Stimulated activated CD4-positive, alpha-beta T cell treated with anti-CD3 and anti-CD28 coated beads, TNF-alpha, amount 100 ng/mL, for 48 hours (primary cell): ENCODE measurements around the gene C2orf76.
A peak's percentile ranks its signal among the peaks of the same experiment; 100 is the strongest.

Experiments
- DNase-seq, 3 donors: peaks; one replicate each; pipeline ENCODE4 v3.0.0-alpha.2; 2020; ENCODE audit warnings: low read depth in 3 of 3

C2orf76 gene

DNA sequence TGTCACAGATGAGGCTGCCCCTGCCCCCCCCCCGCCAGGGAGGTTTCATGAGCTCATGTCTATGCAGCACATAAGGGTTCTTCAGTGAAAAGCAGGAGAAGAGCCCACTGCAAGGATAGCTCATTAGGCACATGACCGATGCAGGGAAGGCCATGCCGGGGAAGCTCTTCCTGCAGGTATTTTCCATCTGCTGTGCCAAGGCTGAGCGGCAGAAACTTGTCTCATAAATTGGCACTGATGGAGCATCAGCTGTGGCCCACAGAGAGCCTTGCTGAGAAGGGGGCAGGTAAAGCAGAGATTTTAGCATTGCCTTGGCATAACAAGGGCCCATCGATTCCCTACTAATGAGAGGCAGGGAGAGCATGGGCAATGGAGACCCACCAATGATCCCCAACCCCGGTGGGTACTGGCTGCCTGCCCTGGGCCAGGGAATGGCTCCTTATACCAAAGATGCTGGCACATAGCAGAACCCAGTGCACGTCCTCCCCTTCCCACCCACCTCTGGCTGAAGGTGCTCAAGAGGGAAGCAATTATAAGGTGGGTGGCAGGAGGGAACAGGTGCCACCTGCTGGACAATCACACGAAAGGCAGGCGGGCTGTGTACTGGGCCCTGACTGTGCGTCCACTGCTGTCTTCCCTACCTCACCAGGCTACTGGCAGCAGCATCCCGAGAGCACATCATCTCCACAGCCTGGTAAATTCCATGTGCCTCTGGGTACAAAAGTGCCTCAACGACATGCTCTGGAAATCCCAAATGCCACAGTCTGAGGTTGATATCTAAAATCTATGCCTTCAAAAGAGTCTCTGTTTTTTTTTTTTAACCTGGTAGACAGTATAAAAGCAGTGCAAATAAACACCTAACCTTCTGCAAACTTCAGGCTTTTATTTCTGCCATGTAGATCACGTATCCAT lies 101.6 kb downstream of the C2orf76 start:
- DNase-seq = peak in 1 of 3 donors; percentile 21

DNA sequence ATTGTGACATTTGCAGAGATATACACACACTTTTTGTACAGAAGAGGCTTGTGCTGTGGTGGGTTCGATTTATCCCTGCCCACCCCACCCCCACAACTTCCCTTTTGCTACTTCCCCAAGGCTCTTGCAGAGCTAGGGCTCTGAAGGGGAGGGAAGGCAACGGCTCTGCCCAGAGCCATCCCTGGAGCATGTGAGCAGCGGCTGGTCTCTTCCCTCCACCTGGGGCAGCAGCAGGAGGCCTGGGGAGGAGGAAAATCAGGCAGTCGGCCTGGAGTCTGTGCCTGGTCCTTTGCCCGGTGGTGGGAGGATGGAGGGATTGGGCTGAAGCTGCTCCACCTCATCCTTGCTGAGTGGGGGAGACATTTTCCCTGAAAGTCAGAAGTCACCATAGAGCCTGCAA lies 103.0 kb downstream of the C2orf76 start:
- no peak for DNase-seq

DNA sequence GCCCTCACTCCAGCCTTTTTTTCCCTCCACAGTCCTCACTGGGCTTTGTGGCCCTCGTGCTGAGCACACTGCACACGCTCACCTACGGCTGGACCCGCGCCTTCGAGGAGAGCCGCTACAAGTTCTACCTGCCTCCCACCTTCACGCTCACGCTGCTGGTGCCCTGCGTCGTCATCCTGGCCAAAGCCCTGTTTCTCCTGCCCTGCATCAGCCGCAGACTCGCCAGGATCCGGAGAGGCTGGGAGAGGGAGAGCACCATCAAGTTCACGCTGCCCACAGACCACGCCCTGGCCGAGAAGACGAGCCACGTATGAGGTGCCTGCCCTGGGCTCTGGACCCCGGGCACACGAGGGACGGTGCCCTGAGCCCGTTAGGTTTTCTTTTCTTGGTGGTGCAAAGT lies 103.6 kb downstream of the C2orf76 start:
- DNase-seq = no peak

DNA sequence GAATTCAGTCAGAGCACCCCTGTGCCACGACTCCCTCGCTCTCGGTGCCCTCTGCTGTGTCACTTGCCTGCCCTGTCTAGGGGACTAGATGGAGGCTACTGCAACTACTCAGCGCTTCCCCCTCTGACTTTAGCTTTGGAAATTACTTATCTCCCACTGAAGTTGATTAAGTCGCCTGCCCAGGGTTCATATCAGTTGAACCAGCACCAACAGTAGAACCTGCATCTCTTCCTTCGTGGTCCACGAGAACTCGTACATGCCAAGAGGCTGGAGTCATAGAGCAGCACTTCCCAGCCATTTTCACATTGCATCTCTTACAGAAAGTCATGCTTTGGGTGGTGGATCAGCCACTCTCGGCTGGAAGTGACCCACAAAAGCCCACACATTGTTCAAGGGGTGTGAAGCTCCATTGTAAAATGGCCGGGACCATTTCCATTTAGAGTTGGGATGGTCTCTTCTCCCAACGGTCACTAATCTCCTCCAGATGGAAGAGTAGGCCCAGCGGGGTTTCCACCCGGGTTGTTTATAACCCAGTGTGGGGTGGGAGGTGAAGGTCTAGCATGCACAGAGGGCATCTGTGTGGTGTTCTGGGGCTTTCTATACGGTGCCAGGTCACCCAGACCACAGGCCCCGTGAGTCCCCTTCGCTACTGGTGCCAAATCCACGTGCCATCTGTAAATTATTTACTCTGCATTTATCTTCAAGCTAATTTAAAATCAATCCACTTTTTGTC lies 105.0 kb downstream of the C2orf76 start:
- DNase-seq = no peak

DNA sequence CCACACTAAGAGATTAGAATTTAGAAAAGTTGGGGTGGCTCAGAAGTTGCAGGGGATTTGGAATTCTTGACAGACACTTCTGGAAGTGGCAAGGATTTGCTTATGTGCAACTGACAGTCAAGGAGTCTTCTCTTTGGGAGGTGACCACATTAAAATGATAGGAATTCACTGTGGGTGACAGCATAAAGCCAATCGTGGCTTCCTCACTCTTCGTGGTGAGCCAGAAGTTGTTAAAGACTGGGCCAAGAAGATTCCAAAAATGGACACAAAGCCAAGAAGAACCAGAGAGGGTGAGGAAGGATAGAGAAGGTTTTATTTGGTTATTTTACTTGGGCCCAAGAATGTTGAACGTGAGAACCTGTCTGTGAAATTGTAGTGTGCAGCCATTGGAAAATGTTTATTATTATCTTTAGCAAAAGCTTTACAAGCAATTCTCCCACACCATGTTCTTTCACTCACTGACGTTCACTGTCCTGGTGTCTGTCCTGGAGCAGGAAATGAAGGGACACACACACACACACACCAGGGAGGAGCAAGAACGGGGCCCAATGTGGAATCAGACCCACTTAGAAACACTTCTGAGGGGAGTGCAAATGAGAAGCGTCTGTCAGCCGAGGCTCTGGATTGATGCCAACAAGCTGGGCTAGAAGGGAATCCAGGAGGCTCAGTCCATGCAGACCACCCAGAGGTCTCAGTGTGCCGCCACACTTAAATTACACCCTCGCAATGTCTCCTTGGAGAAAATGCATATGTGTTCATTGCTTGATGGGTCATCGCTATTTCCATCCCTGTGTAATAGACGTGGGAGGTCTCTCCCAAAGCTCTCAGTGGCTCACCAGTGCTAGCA lies 105.8 kb downstream of the C2orf76 start:
- DNase-seq = no peak

DNA sequence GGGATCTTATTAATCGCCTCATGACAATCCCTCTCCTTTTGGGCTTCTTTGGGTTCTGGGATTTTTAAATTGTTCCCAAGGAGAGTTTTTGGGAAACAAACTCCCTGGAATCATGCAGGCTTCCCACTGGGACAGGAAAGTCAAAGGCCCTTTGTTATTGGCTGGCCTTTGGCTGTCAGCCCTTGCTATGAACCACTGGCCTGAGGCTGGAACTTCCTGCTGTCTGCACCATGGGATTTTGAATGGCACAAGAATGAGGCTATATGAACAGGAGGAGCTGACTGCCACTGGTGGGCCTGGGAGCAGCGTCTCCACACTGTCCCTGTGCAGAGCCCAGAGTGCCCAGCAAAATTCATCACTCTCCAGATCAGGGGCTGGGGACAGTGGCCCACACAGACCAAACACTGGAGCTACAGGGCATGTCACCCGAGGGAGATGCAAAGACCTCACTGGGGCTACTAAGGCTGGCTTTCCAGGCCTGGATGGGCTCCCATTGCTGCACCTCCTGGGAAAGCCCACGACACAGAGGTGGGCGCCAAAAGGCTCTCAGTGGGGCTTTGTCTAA lies 107.3 kb downstream of the C2orf76 start:
- DNase-seq = no peak

DNA sequence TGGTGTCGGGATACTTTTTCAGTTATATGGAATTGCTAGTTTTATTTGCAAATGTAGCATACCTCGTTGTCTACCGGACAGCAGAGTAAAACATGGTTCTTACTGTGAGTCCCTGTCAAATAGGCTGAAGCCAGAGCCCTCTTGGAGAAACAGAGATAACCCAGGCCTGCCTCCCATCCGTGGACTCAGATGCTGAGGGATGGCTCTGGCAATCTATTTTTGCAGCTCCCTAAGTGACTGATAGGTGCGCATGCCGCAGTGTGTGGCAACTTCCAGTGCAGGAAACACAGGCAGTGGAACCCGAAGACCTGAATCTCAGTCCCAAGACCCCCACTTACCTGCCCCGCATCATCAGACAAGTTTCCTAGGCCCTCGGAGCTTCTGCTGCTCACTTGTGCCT lies 109.4 kb downstream of the C2orf76 start:
- no peak for DNase-seq

DNA sequence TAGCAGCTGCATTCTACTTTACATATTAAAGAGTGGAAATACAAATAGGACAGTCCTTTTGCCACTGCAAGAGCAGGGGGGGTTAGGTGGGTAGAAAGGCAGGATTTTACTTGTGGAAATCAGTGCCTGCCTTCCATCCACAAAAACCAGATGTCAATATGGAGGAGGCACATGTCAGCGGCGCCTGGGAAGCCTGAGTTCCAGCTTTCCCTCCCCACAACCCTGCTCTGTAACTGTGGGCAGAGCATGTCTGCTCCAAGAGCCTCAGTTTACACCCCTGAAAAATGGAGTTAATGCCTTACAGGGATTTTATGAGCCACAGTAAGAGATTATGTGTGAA lies 110.1 kb downstream of the C2orf76 start:
- DNase-seq = no peak

DNA sequence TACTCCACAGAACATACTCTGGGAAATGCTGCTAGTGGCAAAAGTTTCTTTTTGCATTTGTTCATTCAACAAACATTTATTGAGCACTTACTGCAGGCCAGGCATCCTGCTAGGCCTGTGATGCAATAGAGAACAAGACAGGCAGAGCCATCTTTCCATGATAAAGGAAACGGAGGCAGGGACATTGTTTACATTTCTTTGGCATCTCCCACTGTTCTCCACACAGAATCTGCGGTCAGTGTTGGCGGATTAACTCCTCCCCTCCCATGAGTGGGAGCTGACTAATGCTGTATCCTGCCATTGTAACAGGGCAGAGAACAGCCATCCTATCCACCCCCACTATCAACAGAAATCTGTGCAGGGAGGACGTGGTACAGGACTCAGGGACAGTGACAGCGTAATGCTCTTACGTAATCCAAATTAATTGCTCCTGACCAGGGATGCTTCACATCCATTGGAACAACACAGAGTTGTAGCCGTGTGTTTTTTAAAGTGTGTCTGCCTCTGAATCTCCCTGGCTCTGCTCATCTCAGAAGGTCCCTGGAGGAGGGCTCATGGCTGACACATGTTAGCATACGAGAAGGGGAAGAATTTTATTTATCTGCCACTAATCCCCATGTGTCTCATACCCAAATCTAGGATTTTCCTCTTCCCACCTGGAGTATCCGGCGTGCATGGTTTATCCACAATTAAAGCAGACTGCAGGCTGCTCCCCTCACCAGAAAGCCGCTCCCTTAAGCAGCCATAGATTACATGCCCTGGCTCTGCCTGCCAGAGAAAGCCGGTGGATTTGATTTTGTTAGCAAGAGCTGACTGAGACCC lies 110.7 kb downstream of the C2orf76 start:
- no peak for DNase-seq

DNA sequence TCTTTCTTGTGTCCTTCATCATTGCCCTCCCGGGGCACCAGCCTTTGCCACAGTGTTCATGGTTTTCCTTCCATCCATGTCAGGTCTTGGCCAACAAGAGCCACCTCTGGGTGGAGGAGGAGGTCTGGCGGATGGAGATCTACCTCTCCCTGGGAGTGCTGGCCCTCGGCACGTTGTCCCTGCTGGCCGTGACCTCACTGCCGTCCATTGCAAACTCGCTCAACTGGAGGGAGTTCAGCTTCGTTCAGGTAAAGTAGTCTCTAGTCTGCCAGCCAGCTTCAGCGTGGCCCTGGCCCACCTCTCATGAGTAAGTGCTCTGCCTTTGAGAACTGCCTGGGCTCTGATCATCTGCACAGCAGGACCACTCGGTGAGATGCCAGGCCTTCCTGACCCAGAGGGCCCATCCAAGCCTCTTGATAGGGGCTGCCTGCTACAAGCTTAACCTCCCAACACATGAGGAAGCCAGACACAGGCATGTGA lies 112.0 kb downstream of the C2orf76 start:
- no peak for DNase-seq

DNA sequence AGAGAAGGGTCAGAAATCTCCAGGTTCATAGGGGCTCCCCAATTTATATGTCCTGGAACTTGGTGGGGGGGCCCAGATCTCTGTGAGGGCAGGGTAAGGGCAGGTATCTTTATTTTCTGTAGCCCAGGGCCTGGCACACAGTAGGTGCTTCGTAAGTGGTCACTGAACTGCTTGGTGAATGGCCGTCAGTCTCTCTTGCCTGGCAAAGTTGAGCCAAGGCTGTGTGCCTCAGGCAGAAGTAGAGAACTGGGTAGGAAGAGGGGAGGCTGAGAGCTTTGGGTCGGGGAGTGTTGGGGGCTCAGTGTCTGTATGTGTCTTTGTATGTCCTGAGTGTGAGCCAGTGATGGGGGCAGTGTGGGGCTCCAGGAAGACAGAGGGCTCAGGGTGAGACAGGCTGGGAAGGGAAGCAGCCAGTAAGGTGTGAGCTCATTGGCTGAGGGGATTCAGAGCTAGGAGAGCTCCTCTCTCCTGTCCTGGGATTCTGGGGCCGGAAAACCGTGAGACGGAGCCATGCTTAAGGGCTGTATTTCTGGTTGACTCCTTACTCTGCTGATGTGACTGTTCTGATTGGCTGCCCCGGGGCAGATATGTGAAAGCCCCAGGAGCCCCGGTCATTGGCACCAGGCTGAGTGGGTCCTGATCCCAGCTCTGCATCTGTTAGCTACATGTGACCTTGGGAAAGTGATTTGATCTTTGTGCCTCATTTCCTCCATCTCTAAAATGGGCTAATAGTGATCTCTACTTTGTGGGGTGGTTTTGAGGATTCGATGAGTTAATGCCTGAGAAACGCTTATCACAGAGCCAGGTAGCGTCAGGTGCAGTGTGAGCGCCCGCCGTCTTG lies 112.7 kb downstream of the C2orf76 start:
- DNase-seq = no peak

DNA sequence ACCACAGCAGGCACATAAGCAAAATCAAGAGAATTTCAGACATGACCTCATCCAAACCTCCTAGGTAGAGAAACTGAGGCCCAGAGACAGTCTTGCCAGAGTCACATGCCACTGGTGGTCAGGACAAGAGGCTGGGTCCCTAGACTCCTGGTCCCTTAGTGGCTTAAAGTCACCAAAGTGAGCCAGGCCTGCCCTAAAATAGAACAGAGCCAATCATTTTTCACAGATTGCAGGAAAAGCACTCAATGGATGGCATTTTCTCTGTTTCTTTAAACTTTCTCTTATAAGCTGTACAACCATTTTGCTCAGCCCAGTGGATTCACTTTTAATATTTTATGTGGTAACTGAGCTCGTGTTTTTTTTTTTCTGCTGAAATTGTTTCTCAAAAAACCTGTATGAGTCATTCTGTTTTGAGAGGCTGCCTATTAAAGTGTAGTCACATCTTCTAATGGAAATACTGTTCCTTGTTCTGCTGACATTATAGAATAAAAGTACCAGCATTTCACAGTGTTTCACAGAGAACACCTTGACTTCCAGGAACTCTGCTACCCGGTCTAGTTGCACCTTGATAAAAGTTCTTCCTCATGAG lies 113.4 kb downstream of the C2orf76 start:
- no peak for DNase-seq
